HS-27A (cell line): Measurements from ENCODE around the gene GRPEL1.
A peak's percentile ranks its signal among the peaks of the same experiment; 100 is the strongest.
"Not testable (repeated sequence)": the region's sequence is repeated elsewhere in the genome, so short reads cannot be mapped to it uniquely, and the experiment has no call there.

Source experiments
- DNase-seq: peaks from one replicate; pipeline ENCODE4 v3.0.0-alpha.2; 2012; ENCODE audit warnings: low read depth, missing footprints

GRPEL1 gene

GRCh38 chr4:7092026-7092425 is 24.2 kb upstream of the GRPEL1 start:
- DNase-seq, result no peak

DNA sequence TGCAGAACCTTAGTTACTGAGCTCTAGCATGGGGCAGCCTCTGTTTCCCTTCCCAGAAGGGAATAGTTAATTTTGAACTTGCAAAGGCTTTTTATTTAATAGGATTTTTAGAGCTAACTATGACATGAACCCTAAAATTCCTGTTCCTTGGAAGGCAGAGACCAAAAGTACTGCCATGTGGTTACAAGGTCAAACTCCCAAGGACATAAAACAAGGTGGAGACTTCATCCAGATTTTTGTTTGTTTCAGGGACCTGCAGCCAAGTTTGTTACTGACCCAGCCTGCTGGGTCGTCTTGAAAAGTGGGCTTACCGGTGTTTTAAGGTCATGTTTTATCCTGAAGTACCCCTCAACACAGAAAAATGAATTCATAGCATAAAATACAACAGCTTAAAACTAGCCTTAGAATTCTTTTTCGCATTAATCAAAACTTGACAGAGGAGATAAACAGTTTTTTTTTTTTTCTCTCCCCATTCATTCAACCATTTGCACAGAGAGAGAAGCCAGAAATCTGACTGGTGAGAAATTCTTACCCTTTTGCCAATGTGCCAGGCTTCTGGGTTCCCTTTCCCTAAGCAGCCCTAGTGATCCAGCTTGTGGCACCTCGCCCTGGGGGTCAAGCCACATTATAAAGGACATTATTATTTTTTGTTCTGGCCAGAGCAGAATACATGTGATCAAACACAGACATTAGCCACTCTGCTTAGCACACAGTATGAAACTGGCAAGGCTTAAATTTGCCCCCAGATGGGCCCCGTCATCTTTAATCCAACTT is 21.5 kb upstream of the GRPEL1 start:
- DNase-seq, result no peak

DNA sequence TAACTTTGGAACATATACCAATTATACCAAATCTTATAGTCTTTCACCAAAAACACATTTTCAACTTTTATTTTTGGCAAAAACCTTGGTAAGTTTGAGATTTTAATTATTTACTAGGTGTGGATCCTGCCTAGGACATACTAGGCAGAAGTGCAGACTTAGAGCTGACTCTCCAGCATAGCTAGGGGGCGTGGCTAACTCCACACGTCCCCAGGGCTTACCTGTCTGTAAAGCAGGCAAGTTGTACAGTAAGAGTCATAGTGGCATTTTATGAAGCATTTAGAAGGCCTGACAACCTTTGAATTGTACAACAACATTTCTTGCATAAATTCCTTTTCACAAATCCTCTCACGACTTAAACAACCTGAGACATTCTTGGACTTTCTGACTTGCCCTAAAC is 19.2 kb upstream of the GRPEL1 start:
- DNase-seq, result no peak

- no peak for DNase-seq
Observed at GRCh38 chr4:7086384-7086783, 18.5 kb upstream of the GRPEL1 start.

GRCh38 chr4:7084564-7084961 is 16.7 kb upstream of the GRPEL1 start:
- DNase-seq, result not testable (repeated sequence)

DNA sequence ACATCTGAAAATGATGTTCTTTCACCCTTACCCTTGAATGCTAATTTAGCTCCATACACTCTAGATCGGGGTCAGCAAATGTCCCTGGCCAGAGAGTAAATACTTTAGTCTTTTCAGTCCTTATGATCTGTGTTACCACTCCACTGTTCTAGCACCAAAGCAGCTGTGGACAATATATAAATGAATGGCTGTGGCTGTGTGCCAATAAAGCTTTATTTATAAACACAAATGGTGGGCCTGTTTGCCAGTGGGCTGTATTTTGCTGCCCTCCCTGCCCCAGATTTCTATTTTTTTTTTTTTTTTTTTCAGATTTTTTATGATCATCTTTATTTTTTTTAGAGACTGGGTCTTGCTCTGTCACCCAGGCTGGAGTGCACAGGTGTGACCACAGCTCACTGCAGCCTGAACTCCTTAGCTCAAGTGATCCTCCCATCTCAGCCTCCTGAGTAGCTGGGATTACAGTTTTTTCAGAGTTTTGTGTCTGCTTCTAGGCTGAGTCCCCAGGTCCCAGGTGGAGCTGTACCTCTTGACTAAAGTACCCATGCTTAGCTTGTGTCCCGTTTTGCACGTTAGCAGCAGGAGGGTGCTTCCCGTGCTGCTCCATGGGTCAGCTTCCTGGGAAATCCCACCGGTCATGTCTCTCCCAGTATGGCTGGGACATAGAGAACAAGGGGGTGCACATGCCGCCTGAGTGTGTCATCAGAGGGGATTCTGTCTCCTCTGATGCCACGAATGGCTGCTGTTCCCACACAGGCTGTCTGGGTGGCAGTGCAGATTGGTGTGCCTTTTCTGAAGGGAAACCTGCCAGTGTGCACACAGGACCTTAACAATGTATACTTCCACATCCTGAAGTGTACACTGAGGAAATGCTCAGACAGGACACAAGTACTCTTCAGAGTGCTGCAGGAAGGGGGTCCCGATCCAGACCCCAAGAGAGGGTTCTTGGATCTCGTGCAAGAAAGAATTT is 16.0 kb upstream of the GRPEL1 start:
- DNase-seq, result no peak

GRCh38 chr4:7079909-7080308 is 12.0 kb upstream of the GRPEL1 start:
- not testable (repeated sequence) for DNase-seq

DNA sequence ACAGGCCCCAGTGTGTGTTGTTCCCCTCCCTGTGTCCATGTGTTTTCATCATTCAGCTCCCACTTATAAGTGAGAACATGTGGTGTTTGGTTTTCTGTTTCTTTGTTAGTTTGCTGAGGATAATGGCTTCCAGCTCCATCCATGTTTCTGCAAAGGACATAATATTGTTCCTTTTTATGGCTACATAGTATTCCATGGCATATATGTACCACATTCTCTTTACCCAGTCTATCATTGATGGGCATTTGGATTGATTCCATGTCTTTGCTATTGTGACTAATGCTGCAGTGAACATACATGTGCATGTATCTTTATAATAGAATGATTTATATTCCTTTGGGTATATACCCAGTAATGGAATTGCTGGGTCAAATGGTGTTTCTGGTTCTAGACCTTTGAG is 11.6 kb upstream of the GRPEL1 start:
- not testable (repeated sequence) for DNase-seq

DNA sequence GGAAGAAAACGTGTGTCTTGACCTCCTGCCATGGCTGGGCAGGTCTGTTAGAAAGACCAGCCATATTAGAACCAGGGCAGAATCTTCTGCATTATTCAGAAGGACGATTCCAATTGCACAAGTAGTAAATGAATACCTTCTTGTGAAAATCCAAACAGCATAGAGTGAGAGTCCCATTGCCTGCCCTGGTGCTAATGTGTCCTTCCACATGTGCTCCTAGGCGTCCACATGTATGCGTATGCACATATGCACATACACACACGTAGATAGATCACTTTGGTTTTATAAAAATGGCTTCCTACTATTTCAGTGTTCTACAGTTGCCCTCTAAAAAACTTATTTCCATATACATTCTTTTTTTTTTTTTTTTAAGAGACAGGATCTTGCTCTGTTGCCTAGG is 10.2 kb upstream of the GRPEL1 start:
- DNase-seq, result no peak

GRCh38 chr4:7077371-7077770 is 9.5 kb upstream of the GRPEL1 start:
- no peak for DNase-seq

GRCh38 chr4:7076696-7077082 is 8.8 kb upstream of the GRPEL1 start:
- no peak for DNase-seq

DNA sequence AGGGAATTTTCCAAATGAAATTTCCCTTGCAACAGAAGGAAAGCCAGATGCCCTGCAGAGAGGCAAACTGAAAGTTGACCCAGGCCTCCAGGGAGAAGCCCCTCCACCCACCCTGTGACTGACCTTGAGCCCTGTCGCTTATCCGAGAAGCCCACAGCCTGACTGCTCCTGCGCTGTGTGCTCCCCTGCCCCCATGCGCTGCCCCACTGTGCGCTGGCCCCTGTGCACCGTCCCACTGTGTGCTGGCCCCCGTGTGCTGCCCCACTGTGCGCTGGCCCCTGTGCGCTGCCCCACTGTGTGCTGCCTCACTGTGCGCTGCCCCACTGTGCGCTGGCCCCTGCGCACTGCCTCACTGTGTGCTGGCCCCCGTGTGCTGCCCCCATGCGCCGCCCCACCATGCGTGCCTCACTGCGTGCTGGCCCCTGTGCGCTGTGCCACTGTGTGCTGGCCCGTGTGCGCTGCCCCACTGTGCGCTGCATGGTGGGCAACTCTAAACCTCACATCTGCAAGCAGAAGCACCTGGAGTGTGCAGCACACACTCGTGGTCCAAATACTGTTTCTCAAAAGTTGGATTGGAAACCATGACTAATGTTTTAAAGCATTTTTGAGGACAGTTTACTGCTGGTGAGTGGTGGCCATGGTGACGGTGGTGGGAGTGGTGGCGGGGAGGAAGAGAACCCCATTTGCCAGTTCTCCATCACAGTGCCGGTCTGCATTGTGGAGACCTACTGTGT is 8.3 kb upstream of the GRPEL1 start:
- DNase-seq, result no peak

GRCh38 chr4:7074426-7074825 is 6.6 kb upstream of the GRPEL1 start:
- peak; percentile 70 for DNase-seq

DNA sequence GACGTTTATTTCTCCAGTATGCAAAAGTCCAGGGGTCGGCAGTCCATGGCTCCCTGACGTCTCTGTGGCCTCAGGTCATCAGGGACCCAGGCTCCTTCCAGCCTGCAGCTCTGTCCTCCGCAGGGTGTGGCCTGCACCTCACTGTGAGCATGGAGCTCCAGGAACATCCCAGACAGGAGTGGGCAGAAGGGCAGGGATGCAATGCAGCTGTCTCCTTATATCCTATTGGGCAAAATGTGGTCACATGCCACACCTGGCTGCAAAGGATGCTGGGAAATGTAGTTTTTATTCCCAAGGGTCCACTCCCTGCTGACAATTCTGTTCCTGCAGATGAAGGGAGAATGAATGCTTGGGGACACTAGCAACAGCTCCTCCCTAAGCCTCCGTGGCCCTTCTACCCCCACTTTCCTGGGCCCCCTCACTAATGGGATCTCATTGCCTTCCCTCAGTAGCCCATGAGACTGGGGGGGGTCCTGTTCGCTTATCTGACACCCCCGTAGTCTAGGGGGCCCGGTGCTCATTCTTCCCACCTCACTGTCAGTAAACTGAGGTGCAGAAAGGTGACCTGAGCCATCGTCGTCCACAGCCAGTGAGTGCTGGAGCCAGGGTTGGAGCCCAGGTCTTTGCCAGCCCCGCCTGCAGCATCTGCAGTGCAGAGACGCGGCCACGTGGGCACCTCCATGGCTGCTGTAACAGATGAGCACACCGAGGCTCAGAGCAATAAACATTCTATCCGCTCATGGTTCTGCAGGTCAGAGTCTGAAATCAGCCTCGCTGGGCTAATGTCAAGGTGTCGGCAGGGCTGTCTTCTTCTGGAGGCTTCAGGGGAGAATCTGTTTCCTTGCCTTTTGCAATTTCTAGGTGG is 5.9 kb upstream of the GRPEL1 start:
- DNase-seq, result no peak

- DNase-seq, result no peak
Observed at GRCh38 chr4:7073059-7073458, 5.2 kb upstream of the GRPEL1 start.

DNA sequence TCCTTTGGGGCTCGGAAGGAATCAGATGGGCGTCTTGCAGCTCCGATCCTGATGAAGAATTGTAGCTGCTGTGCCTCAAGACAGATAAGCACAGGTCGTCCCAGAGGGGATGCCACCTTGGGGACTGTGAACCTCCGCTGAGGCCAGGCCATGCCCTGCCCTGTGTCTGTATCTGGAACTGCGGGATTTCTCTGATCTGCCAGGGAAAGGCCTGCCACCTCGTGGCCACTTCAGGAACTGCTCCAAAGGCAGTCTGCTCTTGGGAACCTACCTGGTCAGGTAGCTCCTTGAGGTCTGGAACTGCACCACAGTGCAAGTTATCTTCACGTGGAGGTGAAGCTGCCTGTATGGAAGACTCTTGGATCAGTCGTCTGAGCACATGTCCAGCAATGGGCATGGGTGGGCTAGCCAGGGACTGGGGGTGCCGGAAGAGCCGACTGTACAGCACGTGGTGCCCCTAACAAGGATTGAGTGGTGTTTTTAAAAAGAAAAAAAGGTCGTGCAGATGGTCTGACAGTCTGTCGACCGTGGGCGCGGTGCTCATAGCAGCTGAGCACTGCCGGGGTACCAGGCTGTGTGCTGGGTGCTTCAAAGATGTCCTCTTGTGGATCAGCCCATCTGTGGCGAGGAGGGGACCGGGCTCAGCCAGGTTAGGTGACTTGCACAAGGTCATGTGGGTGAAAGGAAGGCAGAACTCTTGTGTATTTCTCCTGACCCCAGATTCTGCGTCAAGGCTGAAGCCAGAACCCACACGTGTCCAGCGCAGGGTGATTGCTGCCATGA is 3.1 kb upstream of the GRPEL1 start:
- DNase-seq, result no peak

DNA sequence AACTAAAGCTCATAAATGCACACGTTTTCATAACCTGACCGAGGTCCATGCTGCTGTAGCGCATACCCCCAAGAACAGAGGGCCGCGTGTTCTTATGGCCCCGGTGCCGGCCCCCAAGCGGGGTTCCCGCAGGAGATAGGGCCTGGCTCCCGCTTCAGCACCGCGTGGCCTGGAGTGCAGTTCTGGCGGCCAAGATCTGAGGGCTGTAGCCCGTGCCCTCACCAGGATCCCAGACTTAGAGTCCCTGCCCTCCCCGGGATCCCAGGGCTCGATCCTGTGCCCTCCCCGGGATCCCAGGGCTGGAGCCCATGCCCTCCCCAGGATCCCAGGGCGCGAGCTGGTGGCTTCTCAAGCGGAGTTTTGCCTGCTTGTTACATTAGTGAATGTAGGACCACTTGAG is 1.0 kb upstream of the GRPEL1 start:
- DNase-seq, result no peak

GRCh38 chr4:7068279-7068842 is 497 bp upstream of the GRPEL1 start:
- no peak for DNase-seq

DNA sequence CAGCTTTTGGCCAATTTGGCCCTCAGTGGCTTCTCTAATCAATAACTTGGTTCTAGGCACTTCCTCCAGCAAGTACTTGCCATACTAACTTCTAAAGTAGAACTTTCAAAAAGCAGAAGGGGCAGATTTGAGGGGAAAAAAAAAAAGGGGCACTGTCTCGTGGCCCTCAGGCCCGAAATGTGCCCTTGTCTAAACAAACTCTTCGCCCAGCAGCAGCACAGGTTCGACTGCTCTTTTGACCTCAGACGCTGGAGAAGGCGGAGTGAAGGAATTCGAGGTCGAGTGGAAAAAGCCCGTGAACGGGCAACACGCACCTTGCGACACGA is 775 bp downstream of the GRPEL1 start:
- no peak for DNase-seq

GRCh38 chr4:7066493-7066892 is 1.4 kb downstream of the GRPEL1 start:
- DNase-seq, result no peak

DNA sequence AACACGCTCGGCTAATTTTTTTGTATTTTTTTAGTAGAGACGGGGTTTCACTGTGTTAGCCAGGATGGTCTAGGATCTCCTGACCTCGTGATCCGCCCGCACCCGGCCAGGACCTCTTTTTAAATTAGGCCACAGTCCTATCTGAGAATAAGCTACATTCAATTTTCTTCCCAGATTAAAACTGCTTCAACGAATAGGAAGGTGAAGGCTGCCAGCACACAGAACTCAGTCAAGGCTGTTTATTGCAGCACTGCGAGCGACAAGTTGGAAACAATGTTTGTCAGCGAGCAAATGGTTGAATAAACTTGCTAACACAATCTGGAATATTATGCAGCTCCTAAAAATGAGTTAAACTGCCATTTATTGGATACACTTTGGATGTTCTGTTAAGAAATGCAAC is 1.9 kb downstream of the GRPEL1 start:
- no peak for DNase-seq
